Activated CD8-positive, alpha-beta memory T cell treated with anti-CD3 and anti-CD28 coated beads for 24 hours (primary cell): ENCODE data around the gene SCAP.

Experiments used
- DNase-seq: peaks from one replicate; pipeline ENCODE4 v3.0.0-alpha.2; 2020

The SCAP gene

DNA sequence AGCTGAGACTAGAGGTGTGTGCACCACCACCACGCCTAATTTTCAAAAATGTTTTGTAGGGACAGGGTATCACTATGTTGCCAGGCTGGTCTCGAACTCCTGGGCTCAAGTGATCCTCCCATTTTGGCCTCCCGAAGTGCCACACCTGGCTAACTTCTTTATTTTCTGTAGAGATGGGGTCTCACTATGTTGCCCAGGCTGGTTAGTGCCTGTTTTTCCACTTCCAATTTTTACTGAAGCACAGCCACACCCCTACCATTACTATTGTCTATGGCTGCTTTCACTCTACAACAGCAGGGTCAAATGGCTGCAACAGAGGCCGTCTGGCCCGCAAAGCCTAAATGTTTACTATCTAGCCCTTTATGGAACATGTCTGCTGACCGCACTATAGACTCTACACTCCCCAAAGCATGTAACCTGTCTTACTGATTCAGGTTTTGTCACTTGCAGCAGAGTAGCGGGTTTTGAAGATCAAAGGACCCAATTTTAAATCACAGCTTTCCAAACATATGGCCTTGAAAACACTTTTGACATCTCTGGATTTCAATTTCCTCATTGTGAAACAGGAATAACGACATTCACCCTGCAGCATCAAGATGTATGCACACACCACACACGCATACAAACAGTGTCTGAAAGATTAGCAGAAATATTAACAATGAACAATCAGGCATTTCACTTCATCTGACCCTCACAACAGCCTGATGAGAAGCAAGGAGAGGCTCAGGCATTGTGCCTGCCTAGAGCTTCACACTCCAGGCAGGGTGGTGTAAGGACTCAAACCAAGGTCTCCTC, 46.1 kb downstream of the SCAP start:
- DNase-seq: no peak

DNA sequence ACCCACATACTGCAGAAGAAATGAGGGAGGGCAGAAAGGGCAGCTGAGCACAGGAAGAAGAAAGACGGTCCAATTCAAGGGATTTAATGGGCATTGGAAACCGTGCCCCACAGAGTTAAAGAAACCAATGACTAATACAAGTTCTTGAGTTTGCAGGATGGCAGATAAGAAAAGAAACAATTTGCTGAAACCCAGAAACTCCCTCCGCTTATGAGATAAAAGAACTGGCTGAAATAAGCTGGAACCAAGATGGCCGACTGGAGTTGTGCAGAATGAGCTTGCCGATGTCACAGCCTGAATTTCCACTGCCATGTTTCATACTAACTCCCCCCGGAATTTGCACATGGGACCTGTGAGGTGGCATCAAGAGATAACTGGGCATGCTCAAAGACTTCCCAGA, 47.1 kb downstream of the SCAP start:
- no peak for DNase-seq

DNA sequence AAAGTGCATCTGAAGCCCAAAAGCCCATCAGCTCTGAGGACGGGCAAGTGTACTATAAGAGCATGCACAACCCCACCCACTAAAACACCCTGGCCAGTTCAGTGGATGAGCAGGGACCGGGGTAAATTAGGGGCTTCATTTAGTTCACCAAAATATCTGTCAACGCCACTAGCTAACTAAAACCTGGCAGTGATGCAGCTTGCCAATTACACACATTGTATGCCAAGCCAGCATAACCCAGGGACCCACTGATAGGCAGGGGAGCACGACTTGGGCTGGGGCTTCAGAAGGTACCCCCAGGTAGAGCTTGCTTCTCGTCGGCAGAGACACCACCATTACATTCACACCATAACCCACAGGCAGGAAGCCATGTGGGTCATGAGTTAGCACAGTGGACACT, 47.9 kb downstream of the SCAP start:
- no peak for DNase-seq

DNA sequence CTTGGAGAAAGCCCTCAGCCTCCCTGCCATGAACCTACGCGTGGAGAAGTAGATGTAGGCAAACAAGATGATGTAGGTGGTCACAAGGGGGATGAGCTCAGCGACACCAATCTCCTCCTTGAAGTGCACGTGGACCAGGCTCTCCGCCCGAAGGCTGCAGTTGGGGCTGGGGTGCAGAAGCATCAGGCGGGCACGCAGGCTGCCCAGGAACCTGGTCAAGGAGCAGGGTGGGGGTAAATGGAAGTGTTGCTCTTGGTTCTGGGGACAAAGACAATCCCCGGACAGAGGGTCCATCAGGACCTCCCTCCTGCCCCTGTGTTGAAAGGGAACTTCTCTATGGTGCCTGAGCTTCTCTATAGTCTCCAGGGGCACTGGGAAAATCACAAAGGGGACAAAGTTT, 49.8 kb downstream of the SCAP start:
- no peak for DNase-seq

DNA sequence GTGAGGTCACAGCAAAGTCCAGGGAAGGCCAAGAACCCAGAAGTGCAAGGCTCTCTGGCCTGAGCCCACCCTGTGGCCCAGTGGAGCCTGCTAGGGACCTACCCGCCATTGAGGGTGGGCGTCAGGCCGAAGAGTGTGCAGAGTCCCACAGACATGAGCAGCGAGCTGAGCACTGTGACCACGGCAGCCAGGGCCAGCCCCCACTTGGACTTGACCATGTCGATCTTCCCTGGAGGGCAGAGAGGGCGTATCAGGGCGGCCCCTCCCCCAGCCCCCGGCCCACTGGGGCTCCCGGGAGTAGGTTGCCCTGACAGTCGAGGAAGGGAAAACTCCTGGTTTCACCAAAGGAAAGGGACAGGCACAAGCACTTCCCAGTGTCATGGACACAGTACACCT, 50.4 kb downstream of the SCAP start:
- DNase-seq: no peak

DNA sequence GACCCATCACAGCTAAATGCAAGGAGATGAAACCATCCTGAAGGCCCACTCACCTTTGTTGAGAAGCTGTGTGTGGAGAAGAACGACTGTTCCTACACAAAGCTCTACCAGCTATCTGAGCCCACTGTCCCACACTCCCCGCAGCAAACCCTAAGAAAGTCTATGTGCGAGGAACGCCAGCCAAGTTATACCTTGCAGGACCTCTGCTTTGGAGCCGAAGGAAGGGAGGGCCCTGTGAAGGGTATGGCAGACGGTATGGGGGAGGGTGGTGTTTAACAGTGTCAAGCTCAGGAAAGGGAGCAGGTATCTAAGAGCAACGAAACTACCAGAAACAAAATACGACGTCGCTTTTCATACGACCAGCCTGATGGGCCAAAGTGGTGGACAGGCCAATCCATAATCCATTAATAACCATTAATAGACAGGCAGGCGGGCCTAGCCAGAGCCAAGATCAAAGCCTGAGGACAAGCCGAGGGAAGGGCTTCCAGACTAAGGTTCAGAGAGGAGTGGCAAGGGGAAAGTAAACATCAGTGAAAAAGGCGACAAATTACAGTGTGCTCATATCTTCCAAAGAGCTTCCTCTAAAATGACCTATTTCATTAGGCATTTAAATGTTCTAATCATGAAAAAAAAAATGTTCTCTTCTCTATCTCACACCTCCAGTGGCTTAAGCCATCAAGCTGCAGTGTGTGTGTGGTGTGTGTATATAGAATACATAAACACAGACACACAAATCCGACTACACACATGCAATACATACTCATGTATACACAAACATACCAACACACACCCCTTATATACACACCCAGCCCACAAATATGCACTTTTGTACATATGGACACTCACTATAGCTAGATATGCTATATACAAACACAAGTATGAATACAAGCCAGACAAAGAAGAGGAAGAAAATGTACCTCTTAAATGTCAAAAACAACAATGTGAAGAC, 51.0 kb downstream of the SCAP start:
- no peak for DNase-seq

DNA sequence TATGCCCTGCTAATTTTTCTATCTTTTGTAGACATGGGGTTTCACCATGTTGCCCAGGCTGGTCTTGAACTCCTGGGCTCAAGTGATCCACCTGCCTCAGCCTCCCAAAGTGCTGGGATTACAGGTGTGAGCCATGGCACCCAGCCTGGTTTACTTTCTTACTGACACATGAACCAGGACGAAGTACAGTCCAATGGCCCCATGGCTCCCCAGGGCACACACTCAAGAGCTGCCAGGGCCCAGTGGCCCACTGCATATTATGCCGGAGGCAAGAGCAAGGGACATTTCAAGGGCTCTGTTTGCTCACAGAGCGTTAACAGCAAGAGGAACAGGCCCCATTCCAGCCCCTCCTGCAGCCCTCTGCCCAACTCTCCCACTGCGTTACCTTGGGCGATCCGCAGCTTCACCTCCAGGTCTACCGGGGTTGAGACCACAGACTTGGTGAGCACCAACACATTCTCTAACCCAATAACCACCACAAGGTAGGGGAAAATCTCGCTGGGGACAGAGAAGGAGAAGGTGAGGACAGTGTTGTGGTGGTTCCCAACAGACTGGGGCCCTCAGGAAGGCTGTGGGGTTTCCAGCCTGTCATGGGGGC, 52.1 kb downstream of the SCAP start:
- DNase-seq: no peak

DNA sequence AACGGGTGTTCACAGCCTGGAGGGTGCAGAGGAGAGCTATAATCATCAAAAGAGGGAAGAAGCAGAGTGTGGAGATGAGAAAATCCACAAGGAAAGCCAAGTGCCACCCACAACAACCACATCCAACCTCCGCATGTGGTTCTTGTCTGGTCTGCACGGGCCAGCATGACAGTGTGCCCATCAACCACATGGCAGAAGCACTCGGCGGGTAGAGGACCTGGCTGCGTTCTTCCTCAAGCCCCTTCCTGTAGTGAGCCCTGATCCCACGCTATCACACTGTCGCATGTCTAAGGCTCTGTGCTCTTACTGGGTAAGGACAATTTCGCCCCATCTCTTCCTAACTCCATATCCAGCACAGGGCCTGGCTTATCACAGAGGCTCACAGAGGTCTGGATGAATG, 53.0 kb downstream of the SCAP start:
- no peak for DNase-seq

DNA sequence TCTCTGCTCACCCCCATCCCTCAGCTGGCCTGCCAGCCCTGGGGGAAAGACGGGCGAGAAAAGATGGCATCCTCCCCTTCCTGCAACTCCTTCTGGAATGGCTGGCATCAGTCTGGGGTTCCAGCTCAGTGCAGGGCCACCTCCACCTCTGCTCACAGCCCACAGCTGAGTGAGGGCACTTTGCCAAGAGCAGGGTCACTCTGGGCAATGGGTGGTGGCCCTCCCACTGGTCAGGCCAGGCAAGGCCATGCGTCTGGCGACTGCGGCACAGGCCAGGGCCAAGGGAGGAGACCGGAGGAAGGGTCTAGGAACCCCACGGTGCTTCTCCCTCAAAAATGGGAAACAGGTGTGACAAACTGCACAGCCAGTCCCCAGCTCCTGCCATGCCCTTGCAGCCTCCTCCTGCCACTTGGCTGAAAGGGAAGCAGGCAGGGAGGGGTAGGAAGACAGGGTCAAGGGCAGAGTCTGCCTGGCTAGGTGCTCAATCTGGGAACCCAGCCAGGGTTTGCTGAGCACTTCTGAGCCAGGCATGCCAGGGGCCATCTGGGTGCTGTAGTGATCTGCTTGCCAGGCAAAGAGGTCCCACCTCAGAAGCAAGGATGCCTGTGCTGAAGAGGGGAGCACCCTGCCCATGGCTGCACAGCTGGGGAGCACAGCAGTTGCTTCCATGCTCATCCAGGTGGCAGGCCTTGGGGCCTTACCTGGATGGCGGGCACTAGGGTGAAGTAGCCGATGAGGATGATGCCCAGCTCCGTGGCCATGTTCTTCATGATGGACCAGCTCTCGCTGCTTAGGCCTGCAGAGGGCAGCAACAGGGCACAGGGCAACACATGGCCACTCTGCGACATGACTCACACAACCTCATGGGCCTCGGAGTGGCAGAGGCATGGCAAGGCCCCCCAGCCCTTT, 53.7 kb downstream of the SCAP start:
- peak; percentile 68 for DNase-seq

DNA sequence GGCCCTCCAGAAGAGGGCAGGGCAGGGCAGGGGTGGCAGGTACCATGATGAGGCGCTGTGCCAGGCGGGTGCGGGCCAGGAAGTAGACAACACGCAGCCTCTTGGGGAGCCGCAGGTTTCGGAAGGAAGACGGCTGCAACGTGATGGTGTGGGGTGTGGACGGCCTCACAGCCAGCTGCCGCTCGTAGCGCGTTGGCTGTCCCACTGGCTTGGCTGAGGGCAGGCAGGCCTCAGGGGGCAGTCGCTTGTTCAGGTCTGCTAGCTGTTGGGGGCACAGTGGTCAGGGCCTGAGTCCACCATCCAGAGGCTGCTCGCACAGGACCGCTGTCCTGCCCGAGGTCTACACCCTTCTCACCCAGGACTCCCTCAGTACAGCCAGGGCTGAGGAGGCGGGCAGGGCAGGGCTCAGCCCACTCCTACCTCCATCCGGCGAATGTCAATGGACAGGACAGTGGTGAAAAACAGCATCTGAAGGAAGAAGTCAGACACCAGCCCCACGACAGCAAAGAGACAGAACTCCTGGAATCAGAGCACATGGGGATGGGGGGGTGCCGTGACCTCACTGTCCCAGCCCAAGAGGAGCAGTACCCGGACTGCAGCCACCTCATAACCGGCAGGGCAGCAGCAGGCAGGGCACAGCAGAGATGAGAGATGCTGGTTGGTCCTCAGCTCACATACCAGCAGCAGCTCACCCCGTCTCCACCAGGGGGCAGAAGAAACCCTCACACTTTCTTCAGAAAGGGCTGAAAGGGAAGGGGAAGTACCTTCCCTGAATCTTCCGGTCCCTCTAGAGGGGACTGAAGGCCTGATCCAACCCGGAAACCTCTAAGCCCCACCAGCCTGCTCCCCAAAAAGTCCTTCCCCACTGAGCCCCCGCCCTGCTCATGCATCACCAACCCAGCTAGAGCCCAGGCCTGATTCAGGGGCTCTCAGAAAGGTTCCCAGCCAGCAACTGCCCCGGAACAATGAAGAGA, 54.9 kb downstream of the SCAP start:
- DNase-seq: peak; percentile 95

DNA sequence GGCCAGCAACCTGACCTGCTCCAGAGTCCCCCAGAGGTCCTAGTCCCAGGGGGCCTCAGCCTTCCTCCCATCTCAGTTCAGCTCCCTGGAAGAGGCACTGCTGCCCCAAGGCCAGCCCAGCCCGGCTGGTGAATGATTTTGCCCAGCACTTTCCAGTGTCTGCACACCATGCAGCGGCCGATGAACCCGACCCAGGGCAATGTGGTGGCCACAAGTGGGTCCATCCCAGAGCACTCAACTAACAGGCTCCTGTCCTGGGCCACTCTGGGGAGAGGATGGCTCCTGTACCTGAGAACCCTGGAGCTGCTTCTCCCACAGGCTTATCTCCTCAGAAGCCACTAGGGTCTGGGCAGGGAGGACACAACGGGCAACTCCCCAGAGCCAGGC, 55.7 kb downstream of the SCAP start:
- no peak for DNase-seq

DNA sequence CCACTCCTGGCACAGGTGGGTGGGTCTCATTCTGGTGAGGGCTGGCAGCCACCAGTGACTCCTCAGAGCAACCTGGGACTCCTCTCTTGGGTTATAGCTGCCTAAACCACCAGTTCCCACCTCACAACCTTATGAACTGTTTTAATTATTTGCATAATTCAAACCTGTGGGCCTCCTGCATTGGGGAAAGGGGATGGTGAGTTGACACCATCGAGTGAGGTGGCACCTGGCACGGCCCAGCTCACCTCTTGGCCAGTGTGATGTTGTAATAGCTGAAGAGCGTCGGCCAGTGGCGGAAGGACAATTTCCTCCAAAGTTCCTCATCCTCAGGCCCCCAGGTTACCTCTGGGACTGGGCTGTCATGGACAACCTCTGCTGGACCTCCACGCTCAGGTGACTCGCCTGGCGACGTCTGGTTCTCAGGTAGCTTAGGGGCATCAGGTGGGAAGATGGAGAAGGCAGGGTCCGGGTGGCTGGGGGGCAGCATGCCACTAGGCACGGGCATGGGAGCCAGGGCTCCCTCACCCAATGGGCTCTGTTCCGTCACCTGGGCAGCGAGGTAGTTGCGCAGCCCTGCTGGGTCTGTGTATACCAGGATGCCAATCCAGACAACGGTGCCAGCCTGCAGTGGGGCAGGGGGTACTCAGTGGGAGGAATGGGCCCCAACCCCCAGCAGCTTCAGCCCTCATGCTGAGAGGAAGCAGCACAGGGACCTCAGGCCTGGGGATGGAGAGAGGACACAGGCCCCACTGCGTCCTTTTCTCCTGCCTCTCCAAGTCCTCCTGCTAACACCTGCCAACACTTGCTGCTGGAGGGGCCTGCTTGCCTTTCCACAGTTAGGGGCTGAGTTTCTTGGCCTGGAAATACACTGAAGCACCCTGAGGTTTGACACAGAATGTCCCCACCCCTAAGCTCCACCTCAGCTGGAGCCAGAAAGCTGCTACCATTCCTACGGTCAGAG, 56.4 kb downstream of the SCAP start:
- no peak for DNase-seq

DNA sequence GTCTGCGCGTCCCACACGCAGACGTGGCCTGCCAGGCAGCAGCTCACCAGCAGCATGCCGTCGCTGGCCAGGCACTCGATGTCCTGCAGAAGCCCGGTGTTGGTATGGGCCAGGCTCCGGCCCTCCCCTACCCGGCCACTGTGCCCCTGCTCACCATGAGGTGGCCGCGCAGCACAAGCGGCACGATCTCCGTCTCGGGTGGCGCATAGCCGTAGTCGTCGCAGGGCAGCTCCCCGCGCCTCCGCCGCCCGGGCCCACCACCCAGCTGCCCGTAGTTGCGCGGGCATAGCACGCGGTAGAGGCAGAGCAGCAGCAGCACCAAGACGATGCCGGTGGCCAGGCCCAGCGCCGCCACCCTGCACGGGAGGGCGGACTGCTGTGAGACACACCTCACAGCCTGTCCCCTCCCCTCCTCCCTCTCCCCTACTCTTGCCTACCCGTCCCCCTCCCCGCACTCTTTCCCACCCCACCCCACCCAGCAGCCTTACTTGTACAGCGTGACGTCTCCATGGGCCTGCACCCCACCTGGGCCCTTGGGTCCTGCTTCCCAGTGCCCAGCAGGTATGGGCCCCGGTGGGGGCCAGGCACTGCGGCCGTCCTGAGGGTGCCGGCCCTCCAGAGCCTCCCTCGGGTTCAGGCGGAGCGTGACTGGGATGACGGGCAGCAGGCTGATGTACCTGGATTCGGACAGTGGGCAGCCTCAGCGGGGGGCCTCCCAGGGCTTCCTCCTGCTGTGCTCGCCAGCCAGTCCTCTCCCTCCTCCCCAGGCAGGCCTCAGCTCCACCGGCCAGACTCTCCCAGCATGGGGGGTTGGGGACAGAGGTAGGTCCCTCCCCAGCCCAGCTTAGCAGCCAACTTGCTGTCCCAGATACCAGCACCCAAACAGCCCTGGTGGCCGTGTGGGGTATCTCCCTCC, 57.3 kb downstream of the SCAP start:
- DNase-seq: no peak

DNA sequence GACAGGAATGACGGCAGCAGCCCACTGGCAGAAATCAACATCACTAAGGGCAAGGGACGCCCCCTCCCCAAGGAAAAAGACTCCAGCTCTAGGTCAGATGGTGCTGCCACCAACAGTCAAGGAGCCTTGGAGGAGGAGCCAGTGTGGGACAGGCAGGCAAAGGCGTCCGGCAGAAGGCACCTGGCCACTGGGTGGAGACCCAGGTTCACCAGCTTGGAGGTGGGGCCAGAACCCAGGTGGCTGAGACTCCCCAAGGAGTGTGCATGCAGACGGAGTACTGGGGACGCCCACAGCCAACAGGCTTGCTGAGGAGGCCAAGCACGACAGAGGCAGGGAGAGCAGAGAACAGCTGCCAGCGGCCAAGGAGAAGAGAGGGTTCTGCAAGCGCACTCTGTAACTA, 59.7 kb downstream of the SCAP start:
- DNase-seq: no peak

DNA sequence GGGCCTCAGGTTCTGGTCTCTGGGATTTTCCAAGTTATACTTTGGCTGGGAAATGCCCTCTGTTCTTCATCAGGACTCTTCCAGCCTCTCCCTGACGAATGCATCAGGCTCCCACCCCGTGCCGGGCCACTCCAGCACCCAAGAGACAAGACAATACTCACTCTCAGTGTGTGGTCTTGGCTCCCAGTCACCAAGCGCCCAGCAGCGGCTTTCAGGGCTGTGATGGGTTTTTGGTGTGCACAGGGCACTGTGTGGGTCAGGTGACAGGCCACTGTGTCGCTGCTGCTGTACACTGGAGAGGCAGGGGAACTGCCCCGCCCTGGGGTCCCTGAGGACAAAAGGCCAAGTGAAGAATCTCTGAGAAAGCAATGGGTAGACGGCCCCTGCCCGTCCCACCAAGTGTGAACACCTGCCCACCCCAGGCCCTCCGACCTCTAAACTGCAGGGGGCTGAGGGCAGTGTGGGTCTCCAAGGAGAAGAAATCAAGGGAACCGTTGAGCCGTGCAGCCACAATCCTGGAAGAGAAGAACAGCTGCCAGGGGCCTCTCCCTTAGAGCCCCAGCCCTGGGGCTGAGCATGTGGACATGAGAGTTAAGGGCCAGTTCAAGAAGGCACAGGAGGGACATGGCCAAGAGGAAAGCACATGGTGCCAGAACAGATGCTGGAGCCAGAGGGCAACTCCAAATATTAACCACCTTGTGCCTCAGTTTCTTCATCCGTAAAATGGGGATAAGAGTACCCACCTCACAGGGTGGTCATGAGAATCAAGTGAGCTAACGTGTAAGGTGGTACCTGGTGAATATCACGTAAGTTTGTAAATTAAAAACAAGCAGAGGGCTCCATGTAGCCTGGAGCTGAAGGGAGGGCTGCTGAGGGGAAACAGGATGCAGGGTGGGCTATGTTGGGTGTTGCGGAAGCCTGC, 60.8 kb downstream of the SCAP start:
- no peak for DNase-seq

DNA sequence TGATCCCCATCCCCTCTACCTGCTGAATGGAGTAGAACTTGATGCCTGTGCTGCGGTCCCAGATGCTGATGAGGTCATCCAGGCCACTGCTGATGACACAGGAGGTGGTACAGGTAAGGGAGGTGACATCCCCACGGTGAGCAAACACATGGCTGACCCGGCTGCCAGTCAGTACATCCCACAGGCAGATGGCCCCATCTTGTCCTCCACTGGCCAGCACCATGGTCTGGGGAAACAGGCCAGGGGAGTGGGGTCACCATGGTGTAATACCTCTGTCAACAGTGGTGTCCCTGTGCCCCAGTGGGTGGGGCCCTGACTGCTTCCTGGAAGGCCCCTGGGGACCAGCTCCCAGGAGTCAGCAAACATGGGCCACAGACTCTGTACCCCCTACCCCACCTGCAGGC, 61.6 kb downstream of the SCAP start:
- no peak for DNase-seq

DNA sequence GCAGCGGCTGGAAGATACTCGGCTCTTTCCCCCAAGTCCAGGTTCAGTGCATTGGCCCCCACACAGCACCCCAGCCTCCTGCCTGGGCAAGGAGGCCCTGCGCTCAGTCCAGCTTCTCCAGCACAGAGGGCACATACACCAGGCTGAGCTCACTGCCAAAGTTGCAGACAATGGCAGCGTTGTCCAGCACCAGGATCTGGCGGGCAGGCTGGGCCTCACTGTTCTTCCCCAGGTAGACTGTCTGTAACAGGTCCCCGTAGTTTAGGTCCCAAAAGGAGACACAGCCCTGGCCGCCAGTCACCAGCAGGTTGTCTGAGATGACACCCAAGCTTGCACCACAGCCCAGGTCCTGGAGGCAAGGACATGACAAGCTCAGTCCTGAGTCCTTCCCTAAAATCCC, 62.0 kb downstream of the SCAP start:
- no peak for DNase-seq
